HG03439 (cell line): ENCODE results near the gene GDI2.
"Not testable (repeated sequence)": the region's sequence is repeated elsewhere in the genome, so short reads cannot be mapped to it uniquely, and the experiment has no call there.

Experiments used
- ATAC-seq: cut with Tn5 transposase; IDR thresholded peaks from one replicate; pipeline ENCODE4 v1.9.1; 2021; ENCODE audit warnings: mild to moderate bottlenecking, moderate library complexity; ENCODE audit not compliant: unreplicated experiment

Gene GDI2

DNA sequence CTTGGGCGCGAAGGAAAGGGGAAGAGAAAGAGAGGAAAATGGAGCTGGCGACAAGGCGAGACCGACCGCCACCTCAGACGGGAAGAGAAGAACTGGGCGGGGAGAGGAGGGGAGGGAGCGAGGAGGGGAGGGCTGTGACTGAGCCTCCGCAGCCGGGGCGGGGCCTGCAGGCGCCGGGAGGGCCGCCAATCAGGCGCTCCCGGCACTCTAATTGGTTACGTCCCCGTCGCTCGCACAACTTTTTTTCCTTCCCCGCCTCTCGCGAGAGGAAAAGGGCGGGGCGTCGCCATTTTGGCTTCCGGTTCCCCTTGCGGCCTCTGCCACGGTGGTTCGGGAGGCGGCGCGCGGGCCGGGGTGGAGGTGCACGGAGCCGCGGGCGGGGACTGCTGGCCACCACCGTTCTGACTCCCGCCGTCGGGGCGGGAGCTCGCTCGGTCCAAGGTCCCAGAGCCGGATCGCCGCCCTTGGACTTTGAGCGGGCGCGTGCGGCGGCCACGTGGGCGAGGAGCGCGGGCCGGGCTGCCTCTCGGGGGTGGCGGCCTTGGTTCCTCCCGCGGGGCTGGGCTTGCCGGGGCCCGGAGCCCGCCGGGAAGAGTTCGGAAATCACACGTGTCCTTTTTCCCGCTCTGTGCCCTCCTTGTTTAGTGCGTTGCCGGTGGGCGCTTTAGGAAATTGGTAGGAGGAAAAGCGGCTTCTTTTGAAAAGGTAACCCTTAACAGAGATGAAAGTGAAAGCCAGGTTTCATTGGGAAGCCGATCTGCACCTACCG is at the start of gene GDI2:
Gene GDI2 (minus strand): TSS at position 94 of the 769 bp plus-strand sequence. CDS start 176 bp downstream, outside the sequence.
- peak; percentile 74 for ATAC-seq

- ATAC-seq = peak; percentile 98
Measured at GRCh38 chr10:5862360-5862961, 49.2 kb upstream of the GDI2 start.

DNA sequence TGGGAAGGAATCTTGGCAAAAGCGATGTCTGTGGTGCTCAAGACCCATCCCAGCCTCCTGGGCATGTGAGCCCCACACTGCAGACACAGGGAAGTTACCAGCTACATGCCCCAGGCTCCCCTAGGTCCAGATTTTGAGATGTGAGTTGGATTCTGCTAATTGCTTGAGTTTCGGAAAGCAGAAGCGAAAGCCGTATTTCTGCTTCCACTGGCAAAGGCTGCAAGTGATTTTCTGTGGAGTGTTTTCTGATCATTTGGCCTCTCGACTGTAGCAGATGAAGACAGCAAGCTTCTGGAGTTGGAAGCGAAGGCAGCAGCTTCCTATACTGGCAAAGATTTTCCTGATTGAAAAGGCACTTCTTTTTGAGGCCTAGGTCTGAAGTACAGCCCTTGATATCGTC is 46.8 kb upstream of the GDI2 start:
- no peak for ATAC-seq

GRCh38 chr10:5858811-5859210 is 45.6 kb upstream of the GDI2 start:
- no peak for ATAC-seq

- no peak for ATAC-seq
Measured at GRCh38 chr10:5856701-5857004, 43.4 kb upstream of the GDI2 start.

DNA sequence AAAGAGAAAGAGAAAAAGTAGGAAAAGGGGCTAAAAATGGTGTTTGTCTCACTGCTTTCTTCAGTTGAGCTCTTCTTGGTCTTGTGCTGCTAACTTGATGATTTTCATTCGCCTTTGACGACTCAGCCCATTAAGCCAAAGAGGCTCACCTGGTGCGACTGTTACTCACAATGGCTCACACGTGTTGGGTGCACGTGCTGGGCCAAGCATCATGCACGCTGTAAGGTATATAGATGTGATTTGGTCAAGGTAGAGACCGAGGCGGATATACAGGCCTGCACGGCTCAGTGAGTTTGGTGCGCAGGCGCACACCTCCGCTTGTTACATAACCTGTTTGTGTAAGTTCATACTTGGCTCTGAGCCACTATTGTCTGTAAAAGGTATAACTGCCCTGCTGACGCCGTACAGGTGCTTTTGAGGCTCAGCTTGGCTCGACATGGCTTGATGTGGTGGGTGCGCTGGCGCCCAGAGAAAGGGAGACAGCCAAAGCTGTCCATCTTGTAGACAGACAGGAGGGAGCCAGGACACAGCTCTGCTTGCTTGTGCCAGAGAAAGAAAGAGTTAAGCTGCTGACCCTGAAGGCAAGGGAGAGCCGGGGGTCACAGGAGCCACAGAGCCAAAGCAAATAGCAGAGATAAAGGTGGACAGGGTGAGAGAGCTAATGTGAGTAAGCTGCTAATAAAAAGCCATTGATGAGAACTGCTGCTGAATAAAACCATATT is 42.9 kb upstream of the GDI2 start:
- no peak for ATAC-seq

- ATAC-seq = no peak
Measured at GRCh38 chr10:5854131-5854475, 40.9 kb upstream of the GDI2 start.

GRCh38 chr10:5846667-5847066 is 33.4 kb upstream of the GDI2 start:
- ATAC-seq = not testable (repeated sequence)

DNA sequence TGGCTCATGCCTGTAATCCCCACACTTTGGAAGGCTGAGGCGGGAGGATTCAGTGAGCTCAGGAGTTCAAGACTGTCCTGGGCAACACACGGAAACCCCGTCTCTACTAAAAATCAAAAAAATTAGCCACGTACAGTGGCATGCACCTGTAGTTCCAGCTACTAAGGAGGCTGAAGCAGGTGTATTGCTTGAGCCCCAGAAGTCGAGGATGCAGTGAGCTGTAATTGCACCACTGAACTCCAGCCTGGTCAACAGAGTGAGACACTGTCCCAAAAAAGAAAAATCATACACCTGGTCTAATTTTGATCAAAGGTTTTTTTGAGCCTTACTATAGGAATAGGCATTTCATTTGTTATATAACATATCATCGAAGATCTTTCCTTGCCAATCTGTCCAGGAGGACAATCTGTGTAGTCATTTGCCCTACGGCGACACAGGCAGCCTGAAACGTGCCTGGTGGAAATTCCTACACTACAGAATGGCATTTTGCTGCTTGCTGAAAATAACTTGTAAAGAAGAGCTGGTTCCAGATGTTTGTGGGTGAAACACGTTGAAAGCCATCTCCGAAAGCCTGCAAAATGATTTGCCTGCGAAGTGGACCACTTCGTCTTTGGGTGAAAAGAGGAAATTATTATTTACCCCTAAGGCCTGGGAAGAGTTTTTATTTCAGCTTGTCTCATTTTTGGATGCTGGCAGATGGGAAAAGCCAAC is 31.3 kb upstream of the GDI2 start:
- ATAC-seq = no peak

DNA sequence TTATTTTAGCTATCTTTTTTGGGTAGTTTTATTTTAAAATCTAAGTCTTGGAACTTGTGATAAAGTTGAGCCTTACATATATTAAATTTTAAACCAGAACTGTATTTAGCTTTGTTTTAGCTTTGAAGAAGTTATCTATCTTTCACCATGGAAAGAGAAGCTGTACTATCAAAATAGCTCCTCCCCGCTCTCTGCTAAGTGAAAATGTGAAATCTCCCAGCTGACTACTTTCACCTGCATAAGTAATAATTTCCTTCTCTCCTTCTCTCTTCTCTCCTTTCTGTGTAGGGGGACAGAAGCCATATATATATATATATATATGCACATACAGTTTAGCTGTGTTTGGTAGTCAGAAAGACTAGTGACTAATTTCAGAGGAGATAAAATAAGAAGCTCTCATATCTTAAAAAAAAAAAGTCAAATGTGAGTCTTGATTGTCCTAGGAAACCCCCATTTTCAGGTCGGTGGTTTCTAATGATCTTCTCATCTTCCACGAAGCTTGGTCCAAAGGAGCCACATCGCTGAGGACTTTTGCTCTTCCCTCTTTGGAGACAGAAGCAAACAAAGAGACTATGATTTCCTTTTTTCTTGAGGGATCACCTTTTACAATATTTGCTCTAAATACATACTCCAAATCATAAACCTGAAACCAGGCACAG is 30.6 kb upstream of the GDI2 start:
- no peak for ATAC-seq

GRCh38 chr10:5841965-5842364 is 28.7 kb upstream of the GDI2 start:
- ATAC-seq = no peak

DNA sequence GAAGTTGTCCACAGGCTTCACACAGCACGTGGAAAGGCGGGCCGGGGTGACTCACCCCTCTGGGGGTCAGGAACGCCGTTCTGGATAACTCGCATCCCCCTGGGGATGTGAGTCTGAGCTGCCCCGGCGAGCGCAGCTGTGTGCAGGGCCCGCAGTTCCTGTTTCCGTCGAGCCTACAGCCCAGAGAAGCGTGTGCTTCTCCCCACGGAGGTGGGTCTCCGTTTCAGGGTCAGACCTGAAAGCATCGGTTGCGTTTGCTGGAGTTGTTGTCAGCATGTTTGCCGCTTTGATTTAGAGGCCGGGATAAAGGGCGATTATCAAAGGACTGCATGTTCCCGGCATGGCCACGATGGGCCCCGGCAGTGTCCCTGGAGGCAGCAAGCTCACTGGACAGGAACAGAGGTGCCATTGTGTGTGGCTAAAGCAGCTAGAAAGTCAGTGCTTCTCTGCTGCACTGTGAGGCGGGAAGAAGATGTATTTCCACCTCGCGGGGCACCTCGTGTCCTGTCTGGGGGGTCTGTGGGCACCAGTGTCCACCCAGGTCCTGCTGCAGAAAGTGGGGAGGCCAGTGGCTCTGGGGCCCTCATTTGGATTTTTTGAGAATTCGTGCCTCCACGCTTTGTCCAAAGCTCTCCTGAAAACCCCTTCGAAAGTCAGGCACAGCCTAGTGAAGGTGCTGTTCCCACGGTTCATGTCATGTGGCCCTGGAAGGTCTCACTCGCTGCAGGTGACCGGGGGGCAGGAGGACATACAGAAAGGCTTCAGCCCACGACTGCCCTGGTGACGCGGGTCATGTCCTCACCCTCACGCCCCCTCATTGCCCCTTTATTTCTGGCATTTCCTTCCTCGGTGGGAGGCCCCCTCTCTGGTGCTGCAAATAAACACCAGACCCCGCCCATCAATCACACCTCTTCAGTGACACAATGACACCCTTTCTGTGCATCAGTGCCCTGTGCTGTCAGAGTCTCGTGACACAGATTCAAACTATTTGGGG is 27.4 kb upstream of the GDI2 start:
- peak; percentile 68 for ATAC-seq

DNA sequence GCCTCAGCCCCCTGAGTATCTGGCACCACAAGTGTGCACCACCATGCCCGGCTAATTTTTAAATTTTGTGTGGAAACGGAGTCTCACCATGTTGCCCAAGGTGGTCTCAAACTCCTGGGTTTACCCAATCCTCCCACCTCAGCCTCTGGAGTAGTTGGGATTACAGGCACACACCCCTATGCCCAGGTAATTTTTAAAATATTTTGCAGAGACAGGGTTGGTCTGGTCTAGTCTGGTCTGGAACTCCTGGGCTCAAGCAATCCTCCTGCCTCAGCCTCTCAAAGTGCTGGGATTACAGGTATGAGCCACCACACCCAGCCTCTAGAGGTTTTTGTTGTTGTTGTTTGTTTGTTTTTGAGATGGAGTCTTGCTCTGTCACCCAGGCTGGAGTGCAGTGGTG is 22.9 kb upstream of the GDI2 start:
- ATAC-seq = not testable (repeated sequence)

- no peak for ATAC-seq
Measured at GRCh38 chr10:5835446-5836095, 22.3 kb upstream of the GDI2 start.

GRCh38 chr10:5833814-5834213 is 20.6 kb upstream of the GDI2 start:
- no peak for ATAC-seq

GRCh38 chr10:5832946-5833345 is 19.7 kb upstream of the GDI2 start:
- no peak for ATAC-seq

GRCh38 chr10:5831446-5831782 is 18.2 kb upstream of the GDI2 start:
- ATAC-seq = no peak

- ATAC-seq = no peak
Measured at GRCh38 chr10:5830629-5831445, 17.6 kb upstream of the GDI2 start.

DNA sequence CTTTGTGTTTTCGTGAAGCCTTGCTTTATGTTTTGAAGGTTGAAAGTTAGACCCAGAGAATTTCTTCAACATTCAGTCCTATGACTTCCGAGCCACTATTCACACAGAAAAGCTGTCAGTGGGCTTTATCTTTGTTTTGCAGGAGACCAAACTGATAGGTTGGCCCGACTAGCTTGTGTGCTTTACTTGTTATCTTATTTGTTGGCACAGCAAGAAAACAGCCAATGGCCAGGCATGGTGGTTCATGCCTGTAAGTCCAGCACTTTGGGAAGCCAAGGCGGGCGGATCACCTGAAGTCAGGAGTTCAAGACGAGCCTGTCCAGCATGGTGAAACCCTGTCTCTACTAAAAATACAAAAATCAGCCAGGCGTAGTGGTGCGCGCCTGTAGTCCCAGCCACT is 16.0 kb upstream of the GDI2 start:
- ATAC-seq = no peak
